ENCODE results near the gene NTNG2. TPM values are rescaled to one million over a fixed set of nuclear protein-coding genes. Genes with fewer than 3 reads are reported as not detected.
A peak's percentile ranks its signal among the peaks of the same experiment; 100 is the strongest.
"Not testable (repeated sequence)": the region's sequence is repeated elsewhere in the genome, so short reads cannot be mapped to it uniquely, and the experiment has no call there.

NTNG2 gene, protein sequence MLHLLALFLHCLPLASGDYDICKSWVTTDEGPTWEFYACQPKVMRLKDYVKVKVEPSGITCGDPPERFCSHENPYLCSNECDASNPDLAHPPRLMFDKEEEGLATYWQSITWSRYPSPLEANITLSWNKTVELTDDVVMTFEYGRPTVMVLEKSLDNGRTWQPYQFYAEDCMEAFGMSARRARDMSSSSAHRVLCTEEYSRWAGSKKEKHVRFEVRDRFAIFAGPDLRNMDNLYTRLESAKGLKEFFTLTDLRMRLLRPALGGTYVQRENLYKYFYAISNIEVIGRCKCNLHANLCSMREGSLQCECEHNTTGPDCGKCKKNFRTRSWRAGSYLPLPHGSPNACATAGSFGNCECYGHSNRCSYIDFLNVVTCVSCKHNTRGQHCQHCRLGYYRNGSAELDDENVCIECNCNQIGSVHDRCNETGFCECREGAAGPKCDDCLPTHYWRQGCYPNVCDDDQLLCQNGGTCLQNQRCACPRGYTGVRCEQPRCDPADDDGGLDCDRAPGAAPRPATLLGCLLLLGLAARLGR
- total RNA-seq, result 46.3 TPM

DNA sequence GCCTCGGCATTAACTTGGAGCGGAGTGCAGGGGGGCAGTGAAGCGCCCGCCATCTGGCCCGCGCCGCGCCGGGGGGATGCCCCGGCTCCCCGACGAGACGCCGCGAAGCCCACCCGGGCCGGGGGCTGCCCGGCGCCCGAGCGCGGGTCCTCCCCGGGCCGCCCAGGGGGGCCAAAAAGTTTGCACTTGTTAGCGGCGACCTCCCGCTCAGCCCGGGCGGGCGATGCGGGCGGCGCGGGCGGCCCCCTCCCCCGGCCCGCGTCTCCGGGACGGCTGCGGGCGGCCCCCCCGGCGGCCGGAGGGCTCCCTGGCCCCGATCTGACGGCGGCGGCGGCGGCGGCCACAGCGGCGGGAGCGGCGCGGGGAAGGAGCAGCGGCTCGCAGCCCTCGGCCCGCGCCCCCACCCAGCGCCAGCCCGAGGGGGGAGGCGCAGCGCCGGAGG is at the start of gene NTNG2:
NTNG2 (plus strand) TSS at position 316 of the 442 bp plus-strand sequence. CDS start 4,774 bp downstream, outside the sequence.
- DNase-seq, result no peak

GRCh38 chr9:132114102-132114707 is 47.7 kb upstream of the NTNG2 start:
- no peak for DNase-seq

GRCh38 chr9:132116583-132116982 is 45.3 kb upstream of the NTNG2 start:
- DNase-seq, result no peak

DNA sequence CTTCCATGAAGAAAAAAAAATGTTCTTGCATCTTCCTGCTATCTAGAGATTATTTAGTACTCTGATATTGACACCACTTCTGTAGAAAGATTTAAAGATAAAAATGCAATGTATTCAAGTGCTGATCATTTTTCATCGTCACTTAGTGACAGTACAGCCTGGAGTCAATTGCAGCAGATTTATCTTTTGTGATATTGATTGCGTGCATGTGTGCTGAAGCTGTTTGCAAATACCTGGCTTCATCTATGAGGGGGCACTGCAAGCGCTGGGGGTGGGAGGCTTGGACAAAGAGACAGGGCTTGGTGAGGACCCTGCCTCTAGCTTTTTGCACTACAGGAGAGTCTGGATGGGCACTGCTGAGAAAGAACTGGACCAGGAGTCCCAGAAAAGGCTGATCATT is 44.2 kb upstream of the NTNG2 start:
- DNase-seq, result no peak

GRCh38 chr9:132121021-132121420 is 40.8 kb upstream of the NTNG2 start:
- DNase-seq, result no peak

DNA sequence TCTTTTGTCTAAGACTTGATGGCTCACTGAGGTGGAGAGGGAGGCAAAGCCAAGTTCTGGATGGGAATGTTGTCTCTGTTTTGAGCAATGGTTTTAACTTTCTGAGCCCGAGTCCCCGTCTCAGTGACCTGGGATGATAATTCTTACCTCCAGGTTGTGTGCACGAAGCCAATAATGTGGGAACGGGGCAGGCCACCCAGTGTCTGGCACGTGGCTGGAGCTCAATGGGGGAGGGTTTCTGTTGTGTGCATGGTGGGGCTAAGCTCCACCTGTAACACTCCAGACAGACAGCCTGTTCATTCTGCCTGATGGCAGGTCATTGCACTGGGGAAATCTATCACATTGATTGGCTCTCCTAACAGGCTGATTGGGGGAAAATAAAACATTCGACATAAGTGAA is 37.1 kb upstream of the NTNG2 start:
- no peak for DNase-seq

DNA sequence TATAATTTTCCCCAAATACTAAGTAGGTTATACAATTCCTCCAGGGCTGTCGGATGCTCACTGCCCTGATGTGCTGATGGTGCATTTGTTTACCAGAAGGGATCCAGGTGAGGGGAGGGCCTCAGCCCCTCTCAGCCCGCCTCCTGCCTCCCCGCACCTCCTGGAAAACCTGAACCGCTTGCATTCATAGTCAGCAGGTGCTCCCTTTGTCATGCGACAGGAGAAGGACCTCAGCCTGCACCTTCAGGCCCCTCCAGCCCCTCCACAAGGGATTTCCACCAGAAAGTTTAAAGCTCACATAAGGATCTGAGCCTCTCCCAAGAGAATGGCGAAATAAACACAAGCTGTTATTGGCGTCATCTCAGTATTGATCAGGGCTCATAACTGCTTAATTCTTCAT is 36.5 kb upstream of the NTNG2 start:
- DNase-seq, result no peak

GRCh38 chr9:132125944-132126679 is 35.7 kb upstream of the NTNG2 start:
- DNase-seq, result no peak

- no peak for DNase-seq
Measured at GRCh38 chr9:132126680-132127236, 35.1 kb upstream of the NTNG2 start.

- no peak for DNase-seq
Measured at GRCh38 chr9:132127888-132128534, 33.8 kb upstream of the NTNG2 start.

GRCh38 chr9:132129535-132129934 is 32.3 kb upstream of the NTNG2 start:
- DNase-seq, result no peak

GRCh38 chr9:132134085-132134484 is 27.8 kb upstream of the NTNG2 start:
- not testable (repeated sequence) for DNase-seq

DNA sequence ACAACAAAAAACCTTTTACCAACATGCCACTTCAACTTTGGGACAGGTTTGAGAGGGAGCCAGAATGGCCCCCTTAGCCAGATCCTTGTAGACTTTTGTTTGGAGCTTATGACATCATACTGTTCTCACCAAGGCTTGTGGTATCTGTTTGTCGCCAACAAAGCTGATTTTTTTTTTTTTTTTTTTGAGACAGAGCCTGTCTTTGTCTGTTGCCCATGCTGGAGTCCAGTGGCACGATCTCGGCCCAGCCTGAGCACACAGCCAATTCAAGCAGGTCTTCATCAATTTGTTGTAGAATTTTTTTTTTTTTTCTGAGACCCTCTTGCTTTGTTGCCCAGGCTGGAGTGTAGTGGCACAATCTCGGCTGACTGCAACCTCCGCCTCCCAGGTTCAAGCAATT is 26.4 kb upstream of the NTNG2 start:
- DNase-seq, result no peak

GRCh38 chr9:132136151-132136780 is 25.6 kb upstream of the NTNG2 start:
- no peak for DNase-seq

GRCh38 chr9:132141344-132141947 is 20.4 kb upstream of the NTNG2 start:
- peak; percentile 21 for DNase-seq

DNA sequence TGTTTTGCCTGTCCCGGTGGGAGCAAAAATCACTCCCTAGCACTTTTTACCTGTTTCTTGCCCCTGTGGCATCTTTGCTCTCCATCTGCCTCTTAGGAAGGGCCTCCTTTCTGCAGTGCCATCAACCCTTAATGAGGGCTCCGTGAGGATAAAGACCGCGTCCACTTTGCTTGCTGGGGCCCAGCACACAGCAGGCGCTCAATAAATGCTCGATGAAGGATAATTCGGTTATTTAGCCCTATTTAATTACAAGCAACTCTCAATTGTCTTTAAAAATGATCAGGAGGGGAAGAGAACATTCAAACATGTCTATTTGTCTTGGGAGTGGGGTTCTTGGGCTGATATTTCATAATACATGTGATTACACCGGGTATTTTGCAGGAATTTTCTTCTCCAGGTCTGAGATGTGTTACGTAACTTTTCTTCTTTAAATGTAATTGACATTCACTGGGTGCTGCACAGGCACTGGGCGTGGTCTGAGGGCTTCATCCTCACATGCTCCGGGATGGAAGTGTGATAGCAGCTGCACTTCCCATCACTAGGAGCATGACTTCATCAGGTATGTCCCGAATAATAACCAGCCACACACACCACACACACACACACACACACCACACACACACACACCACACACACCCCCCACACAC is 19.8 kb upstream of the NTNG2 start:
- no peak for DNase-seq

- no peak for DNase-seq
Measured at GRCh38 chr9:132142924-132143323, 18.9 kb upstream of the NTNG2 start.

- DNase-seq, result no peak
Measured at GRCh38 chr9:132143359-132143758, 18.5 kb upstream of the NTNG2 start.

DNA sequence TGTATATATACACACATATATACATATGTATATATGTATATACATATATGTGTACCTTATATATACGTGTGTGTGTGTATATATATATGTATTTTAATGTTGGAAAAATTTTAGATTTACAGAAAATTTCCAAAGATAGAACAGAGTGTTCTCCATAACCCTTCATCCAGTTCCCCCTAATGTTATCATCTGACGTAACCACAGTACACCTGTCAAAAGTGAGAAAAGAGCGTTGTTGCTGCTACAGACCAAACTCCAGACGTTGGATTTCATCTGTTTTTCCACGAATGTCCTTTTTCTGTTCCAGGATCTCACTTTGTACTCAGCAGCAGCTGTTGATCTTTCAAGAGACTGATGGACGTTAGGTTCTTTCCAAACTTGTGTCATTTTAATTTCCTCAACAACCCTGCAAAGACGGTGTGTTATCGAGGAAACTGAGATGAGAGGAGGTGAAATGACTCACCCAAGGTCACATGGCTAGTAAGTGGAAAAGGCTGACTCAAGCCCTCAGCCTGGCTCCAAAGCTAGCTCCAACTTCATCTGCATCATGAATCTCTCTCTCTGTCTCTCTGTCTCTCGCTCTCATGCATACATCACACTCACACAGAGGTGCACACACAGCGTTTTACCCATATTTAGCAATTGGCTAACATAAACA is 17.0 kb upstream of the NTNG2 start:
- no peak for DNase-seq

- no peak for DNase-seq
Measured at GRCh38 chr9:132146039-132146438, 15.8 kb upstream of the NTNG2 start.
